ENCODE measurements around the gene GFPT2. TPM values are rescaled to one million over a fixed set of nuclear protein-coding genes. Genes with fewer than 3 reads are reported as not detected.

The GFPT2 gene
- total RNA-seq, 1 donor from 2014 or later = 0.62 TPM

DNA sequence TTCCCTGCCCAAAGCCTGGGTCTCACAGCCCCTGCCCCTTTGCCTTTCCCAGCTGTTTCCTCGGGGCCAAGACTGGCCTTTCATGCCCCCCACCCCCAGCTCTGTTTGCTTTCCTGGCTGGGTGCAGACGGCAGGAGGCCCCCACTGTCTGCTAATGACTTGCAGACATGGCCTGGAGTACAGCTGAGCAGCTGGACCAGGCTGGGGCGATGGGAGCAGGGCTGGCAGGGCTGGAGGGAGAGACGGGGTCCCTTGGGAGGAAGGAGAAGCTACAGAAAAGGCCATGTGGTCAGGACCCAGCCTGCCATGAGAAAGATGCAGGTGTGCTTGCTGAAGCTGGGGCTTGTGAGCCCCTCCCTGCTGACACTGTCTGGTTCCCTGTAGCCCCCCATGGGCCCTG is 28.3 kb upstream of the GFPT2 start:
- POLR2A ChIA-PET = no interaction called here
- ATAC-seq (ENCODE audit: low read depth) (no peak), DNase-seq (no peak)
- no peaks in the 10 kb centered on the region for H3K36me3 Mint-ChIP-seq (ENCODE audit: low read depth)
- no peak overlapping the region for H3K4me3 Mint-ChIP-seq
- CTCF ChIA-PET = no interaction called here
- TF ChIP-seq, protein P1, sequence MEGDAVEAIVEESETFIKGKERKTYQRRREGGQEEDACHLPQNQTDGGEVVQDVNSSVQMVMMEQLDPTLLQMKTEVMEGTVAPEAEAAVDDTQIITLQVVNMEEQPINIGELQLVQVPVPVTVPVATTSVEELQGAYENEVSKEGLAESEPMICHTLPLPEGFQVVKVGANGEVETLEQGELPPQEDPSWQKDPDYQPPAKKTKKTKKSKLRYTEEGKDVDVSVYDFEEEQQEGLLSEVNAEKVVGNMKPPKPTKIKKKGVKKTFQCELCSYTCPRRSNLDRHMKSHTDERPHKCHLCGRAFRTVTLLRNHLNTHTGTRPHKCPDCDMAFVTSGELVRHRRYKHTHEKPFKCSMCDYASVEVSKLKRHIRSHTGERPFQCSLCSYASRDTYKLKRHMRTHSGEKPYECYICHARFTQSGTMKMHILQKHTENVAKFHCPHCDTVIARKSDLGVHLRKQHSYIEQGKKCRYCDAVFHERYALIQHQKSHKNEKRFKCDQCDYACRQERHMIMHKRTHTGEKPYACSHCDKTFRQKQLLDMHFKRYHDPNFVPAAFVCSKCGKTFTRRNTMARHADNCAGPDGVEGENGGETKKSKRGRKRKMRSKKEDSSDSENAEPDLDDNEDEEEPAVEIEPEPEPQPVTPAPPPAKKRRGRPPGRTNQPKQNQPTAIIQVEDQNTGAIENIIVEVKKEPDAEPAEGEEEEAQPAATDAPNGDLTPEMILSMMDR (IDR thresholded peaks at IDR 0.05) = no peak
- H3K4me1 Mint-ChIP-seq = no peaks in the 10 kb centered on the region
- H3K27ac Mint-ChIP-seq = no peak overlapping the region
- peaks cover 2% of the 10 kb centered on the region for H3K27me3 Mint-ChIP-seq
- H3K9me3 Mint-ChIP-seq = no peaks in the 10 kb centered on the region
- intact Hi-C loops (cut with micrococcal nuclease) = no loop called here

DNA sequence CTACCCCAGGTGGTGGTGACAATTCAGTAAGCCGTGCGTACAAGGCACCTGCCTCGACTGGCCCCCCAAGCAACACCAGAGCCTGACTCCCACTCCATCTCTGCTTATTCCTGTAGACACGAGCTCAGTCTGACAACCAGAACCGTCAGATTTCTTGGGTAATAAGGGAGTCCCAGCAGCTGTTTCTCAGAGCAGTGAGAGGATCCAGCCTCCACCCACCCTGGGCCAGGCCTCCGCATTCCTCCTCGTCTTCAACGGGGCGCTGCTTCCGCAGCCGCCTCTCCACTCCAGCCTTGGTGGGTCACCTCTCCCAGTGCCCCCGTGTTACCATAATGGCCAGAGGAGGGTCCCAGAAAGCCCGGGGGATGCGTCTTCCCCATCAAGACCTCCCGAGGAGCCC is 27.7 kb upstream of the GFPT2 start:
- ChIA-PET CTCF (no interaction called here), POLR2A (no interaction called here)
- no peak for DNase-seq
- ATAC-seq (ENCODE audit: low read depth) = no peak
- Mint-ChIP-seq H3K27ac (no peak overlapping the region), H3K4me3 (no peak overlapping the region), H3K4me1 (no peaks in the 10 kb centered on the region), H3K27me3 (peaks cover 2% of the 10 kb centered on the region), H3K9me3 (no peaks in the 10 kb centered on the region), H3K36me3 (ENCODE audit: low read depth) (no peaks in the 10 kb centered on the region)
- intact Hi-C loops (cut with micrococcal nuclease) = no loop called here
- TF ChIP-seq, protein P1 (IDR thresholded peaks at IDR 0.05) = no peak

DNA sequence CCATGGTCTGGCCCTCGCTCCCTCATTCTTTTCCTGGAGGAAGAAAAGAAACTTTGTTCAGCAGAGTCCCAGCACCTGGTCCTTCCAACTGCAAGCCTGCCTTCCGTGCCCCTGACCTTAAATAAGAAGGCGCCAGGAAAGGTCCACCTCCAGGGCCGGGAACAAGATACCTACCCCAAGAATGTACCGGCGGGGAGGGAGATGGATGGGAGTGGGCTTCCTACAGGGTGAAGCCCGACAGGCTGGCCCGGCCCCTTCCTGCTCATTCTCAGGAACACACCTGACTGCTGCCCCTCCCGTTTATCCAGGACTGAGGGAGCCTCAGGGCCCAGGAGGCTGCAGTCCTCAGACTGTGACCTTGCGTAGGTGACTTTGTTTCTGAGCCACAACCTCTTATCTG is 27.3 kb upstream of the GFPT2 start:
- no peak overlapping the region for H3K27ac Mint-ChIP-seq
- DNase-seq = no peak
- no peaks in the 10 kb centered on the region for H3K36me3 Mint-ChIP-seq (ENCODE audit: low read depth)
- TF ChIP-seq, protein P1 (IDR thresholded peaks at IDR 0.05) = no peak
- no peak for ATAC-seq (ENCODE audit: low read depth)
- CTCF ChIA-PET = no interaction called here
- no peak overlapping the region for H3K4me3 Mint-ChIP-seq
- no peaks in the 10 kb centered on the region for H3K4me1 Mint-ChIP-seq
- POLR2A ChIA-PET = no interaction called here
- no peaks in the 10 kb centered on the region for H3K9me3 Mint-ChIP-seq
- intact Hi-C loops (cut with micrococcal nuclease) = no loop called here
- H3K27me3 Mint-ChIP-seq = peaks cover 2% of the 10 kb centered on the region

DNA sequence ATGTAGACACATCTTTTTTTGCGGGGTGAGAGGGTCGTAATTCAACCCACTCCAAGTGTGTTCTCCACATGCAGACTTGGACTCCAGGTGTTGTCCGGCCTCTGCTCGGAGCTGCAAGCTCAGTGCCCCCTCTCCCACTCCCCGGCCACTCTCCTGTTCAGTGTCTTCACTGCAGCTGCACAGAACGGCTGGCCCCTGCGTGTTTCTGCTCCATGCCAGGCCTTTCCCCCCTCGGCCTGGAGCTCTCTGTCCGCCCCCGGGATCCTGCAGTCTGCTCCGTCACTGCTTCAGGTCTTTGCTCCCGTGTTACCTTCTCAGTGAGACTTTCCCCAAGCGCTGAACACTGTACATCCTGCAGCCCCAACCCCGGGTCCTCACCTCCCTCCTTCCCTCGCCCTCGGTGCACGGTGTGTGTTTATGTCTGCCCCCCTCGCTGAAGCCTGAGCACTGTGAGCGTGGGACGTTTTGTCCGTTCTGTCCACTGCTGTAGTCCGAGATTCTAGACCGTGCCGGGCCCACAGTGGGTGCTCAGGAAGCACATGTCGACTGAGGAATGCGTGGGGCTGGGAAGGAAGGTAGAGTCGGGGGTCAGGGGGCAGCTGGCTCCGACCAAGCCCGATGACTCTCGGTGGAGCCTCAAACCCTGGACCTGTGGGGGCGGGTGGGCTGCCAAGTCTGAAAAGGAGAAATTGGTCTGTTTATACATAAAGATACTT is 26.4 kb upstream of the GFPT2 start:
- H3K27me3 Mint-ChIP-seq = peaks cover 3% of the 10 kb centered on the region
- no peak overlapping the region for H3K27ac Mint-ChIP-seq
- no peak overlapping the region for H3K4me3 Mint-ChIP-seq
- no peaks in the 10 kb centered on the region for H3K36me3 Mint-ChIP-seq (ENCODE audit: low read depth)
- TF ChIP-seq, protein P1 (IDR thresholded peaks at IDR 0.05) = no peak
- intact Hi-C loops (cut with micrococcal nuclease) = no loop called here
- no peaks in the 10 kb centered on the region for H3K4me1 Mint-ChIP-seq
- H3K9me3 Mint-ChIP-seq = no peaks in the 10 kb centered on the region
- DNase-seq (no peak), ATAC-seq (ENCODE audit: low read depth) (no peak)
- CTCF ChIA-PET = no interaction called here
- POLR2A ChIA-PET = no interaction called here

DNA sequence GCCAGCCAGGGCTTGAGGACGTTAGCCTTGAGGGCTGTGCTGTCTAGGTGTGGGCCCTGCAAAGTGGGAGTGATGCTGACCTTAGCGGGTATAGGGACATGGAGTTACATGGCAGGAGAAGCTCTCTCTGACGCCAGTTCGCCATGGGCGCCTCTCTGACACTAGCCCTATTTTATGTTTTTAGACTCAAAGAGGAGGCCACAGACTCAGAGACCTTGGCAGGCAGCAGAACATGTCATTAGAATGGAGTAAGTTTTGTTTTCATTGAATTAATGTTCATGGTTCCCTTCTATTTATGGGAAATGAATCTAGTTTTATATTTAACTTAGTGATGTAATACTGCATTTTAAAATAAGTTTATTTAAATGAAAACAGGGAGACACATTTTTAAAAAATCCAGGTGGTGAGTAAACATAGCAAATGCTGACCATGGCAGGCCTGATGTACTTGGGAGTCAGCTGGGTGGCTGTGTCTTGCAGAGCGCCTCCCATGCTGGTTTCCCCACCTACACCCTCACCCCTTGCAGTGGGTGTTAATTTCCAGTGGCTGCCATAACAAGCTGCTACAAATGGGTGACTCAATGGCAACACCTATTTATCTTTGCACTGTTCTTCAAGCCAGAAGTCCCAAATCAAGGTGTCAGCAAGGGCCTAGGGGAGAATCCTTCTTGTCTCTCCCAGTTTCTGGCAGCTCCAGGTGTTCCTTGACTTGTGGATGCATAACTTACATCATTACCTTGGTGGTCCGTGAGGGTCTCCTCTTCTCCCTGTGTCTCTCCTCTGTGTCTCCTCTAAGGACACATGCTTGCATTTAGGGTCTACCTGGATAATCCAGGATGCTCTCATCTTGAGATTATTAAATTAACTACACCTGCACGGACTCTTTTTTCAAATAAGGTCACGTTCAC is 25.6 kb upstream of the GFPT2 start:
- CTCF ChIA-PET = no interaction called here
- POLR2A ChIA-PET = no interaction called here
- DNase-seq (no peak), ATAC-seq (ENCODE audit: low read depth) (no peak)
- H3K27me3 Mint-ChIP-seq = peaks cover 3% of the 10 kb centered on the region
- H3K4me3 Mint-ChIP-seq = no peak overlapping the region
- no peaks in the 10 kb centered on the region for H3K9me3 Mint-ChIP-seq
- H3K4me1 Mint-ChIP-seq = no peaks in the 10 kb centered on the region
- TF ChIP-seq, protein P1 (IDR thresholded peaks at IDR 0.05) = no peak
- intact Hi-C loops (cut with micrococcal nuclease) = no loop called here
- H3K36me3 Mint-ChIP-seq (ENCODE audit: low read depth) = no peaks in the 10 kb centered on the region
- H3K27ac Mint-ChIP-seq = no peak overlapping the region

Measured in activated B cell treated with CpG ODN at 0.5 μM for 24 hours (primary cell).